ENCODE data around the gene GSTM5. TPM values are rescaled to one million over a fixed set of nuclear protein-coding genes. Genes with fewer than 3 reads are reported as not detected.
"Not testable (repeated sequence)": the region's sequence is repeated elsewhere in the genome, so short reads cannot be mapped to it uniquely, and the experiment has no call there.

The GSTM5 gene
- total RNA-seq (2016; rRNA removed; fragmentation: Illumina TruSeq; extraction: Trizol) (not detected in 2 replicates), polyA plus RNA-seq (2011; rRNA removed) (not detected in 2 replicates), polyA minus RNA-seq (2011; rRNA and poly(A)+ RNA removed; ENCODE audit: low replicate concordance) (0.06 and 0.56 TPM in 2 replicates), Bru-seq, nascent RNA (not detected), BruChase-seq, experiment 1, labeled RNA remaining after a 6-hour chase (not detected), BruChase-seq, experiment 2, labeled RNA remaining after a 2-hour chase (not detected)
- total RNA-seq (2016; cell fraction: cytosol; rRNA removed; fragmentation: Illumina TruSeq; extraction: Trizol; ENCODE audit: low read depth), result not detected in 2 replicates
- not detected in 2 replicates for total RNA-seq (2016; cell fraction: insoluble cytoplasmic fraction; rRNA removed; fragmentation: Illumina TruSeq; extraction: Trizol)
- not detected in 2 replicates for total RNA-seq (2016; cell fraction: membrane; rRNA removed; fragmentation: Illumina TruSeq; extraction: Trizol)
- not detected in 2 replicates for total RNA-seq (2016; cell fraction: nucleus; rRNA removed; fragmentation: Illumina TruSeq; extraction: Trizol)
- polyA plus RNA-seq (2011; cell fraction: cytosol; rRNA removed), result not detected in 2 replicates
- 0.23 TPM in 1 of 2 replicates, not detected in the other for polyA plus RNA-seq (2011; cell fraction: nucleus; rRNA removed)
- not detected in 2 replicates for polyA plus RNA-seq (2012)
- not detected in 2 replicates for polyA plus RNA-seq (2016; cell fraction: cytosol; fragmentation: Illumina TruSeq; extraction: Trizol; ENCODE audit: low read depth)
- polyA plus RNA-seq (2016; cell fraction: insoluble cytoplasmic fraction; fragmentation: Illumina TruSeq; extraction: Trizol; ENCODE audit: low read depth), result not detected in 2 replicates
- polyA plus RNA-seq (2016; cell fraction: membrane; fragmentation: Illumina TruSeq; extraction: Trizol; ENCODE audit: low read depth), result not detected in 2 replicates
- not detected in 2 replicates for polyA plus RNA-seq (2016; cell fraction: nucleus; fragmentation: Illumina TruSeq; extraction: Trizol; ENCODE audit: insufficient read depth, low read depth)
- polyA minus RNA-seq (2011; cell fraction: cytosol; rRNA and poly(A)+ RNA removed), result not detected in 2 replicates
- 0.13 TPM in 1 of 2 replicates, not detected in the other for polyA minus RNA-seq (2011; cell fraction: nucleus; rRNA and poly(A)+ RNA removed)
- long read RNA-seq, experiment 1, result 0 reads
- long read RNA-seq, experiment 2, result 0 reads

DNA sequence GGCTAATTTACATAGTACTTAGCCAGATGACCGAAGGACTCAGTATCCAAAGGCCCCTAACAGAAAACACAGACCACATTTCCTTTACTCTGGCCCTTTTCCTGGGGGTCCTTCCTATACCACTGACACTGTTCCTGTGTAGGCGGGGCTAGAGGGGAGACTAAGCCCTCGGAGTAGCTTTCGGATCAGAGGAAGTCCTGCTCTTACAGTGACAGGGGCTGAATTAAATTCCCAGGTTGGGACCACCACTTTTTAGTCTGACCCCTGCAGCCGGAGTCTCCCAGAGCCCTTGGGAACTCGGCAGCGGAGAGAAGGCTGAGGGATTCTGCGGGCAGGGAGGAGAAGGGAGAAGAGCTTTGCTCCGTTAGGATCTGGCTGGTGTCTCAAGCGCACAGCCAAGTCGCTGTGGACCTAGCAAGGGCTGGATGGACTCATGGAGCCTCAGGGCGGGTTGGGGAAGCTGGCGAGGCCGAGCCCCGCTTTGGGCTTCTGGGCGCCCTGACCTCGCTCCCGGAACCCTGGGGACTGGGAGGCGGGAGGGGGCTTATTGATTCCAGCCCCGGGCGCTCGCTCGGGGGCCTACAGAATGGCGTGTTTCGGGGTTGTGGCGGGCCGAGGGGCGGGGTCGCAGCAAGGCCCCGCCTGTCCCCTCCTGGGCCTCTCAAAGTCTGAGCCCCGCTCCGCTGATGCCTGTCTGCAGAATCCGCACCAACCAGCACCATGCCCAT is at the start of gene GSTM5:
Gene GSTM5 (plus strand): TSS at position 659 of the 728 bp plus-strand sequence. CDS start 62 bp downstream, at position 721.
- H3K27ac ChIP-seq (ENCODE audit: extremely low read length, insufficient read depth, low read length); H3K79me2 ChIP-seq (ENCODE audit: insufficient read depth, low read length); BruUV-seq (replicated peaks); H4K20me1 ChIP-seq (ENCODE audit: insufficient read depth, low read length); FAIRE-seq; POLR2A ChIA-PET; H3K4me1 ChIP-seq (ENCODE audit: insufficient read depth, low read length); H2AFZ ChIP-seq (ENCODE audit: low read length); ATAC-seq; CTCF ChIA-PET (ENCODE audit: low intra/inter-chr PET ratio, low total read pairs); H3K9me3 ChIP-seq (ENCODE audit: low read length); H3K4me2 ChIP-seq (ENCODE audit: low read depth, low read length); H3K36me3 ChIP-seq (replicated peaks in 1 of 2; ENCODE audit: control insufficient read depth in 1 of 2, insufficient read depth in 2 of 2, low read length in 2 of 2); H3K4me3 ChIP-seq (replicated peaks in 1 of 3; ENCODE audit: insufficient read depth in 1 of 3, low read depth in 2 of 3, low read length in 3 of 3); H3K9ac ChIP-seq (ENCODE audit: insufficient read depth, low read depth, low read length); DNase-seq (ENCODE audit: low spot score): not testable (repeated sequence)
- peaks cover 4 to 25% of the 10 kb centered on the region in 2 experiments; a peak in 3 of 5 replicates for H3K27me3 ChIP-seq (ENCODE audit: control insufficient read depth in 1 of 2, insufficient read depth in 2 of 2, low read length in 2 of 2)
- intact Hi-C loops (cut with micrococcal nuclease; ENCODE audit: unreplicated experiment) (loop anchor here (10.0 kb wide), 1 partner anchor 273 kb away; the partner anchor contains the start of gene AHCYL1), in situ Hi-C loops (cut with HindIII; ENCODE audit: extremely low pct_ligation_motif_present, low pct_unique_long_range_greater_than_20kb) (loop anchor here (10.0 kb wide), 2 partner anchors 47 to 167 kb away; partner anchors contain the start of genes GNAI3 and GSTM2)
- 60% methylated on average over 8 of the region's 33 CpGs for WGBS (ENCODE audit: low lambda C conversion rate)

DNA sequence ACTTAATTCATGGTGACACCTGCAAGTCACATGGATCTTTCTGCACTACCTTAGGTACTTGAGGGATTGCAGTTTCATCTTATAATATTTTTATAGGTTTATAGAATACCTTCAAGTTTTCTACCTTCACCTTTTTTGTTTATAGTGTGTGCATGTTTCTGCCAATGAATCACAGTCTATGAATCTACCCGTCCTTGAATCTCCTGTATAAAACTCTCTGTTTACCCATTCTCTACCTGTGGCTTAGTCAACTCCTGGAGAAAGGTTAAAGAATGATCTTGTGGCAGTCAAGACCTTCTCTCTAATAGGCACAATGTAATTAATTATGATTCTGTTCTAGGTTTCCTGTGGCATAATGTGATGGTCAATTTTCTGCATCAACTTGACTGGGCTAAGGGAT is 47.4 kb upstream of the GSTM5 start:
- POLR2A ChIA-PET, result no interaction called here
- Histone ChIP-seq H3K4me3 (replicated peaks in 1 of 3; ENCODE audit: insufficient read depth in 1 of 3, low read depth in 2 of 3, low read length in 3 of 3) (no peak overlapping the region), H3K4me1 (ENCODE audit: insufficient read depth, low read length) (peaks cover 20% of the 10 kb centered on the region), H3K9me3 (ENCODE audit: low read length) (no peaks in the 10 kb centered on the region), H3K27me3 (ENCODE audit: control insufficient read depth in 1 of 2, insufficient read depth in 2 of 2, low read length in 2 of 2) (no peaks in the 10 kb centered on the region), H3K27ac (ENCODE audit: extremely low read length, insufficient read depth, low read length) (no peak overlapping the region), H3K4me2 (ENCODE audit: low read depth, low read length) (no peak overlapping the region), H3K79me2 (ENCODE audit: insufficient read depth, low read length) (no peaks in the 10 kb centered on the region), H3K36me3 (replicated peaks in 1 of 2; ENCODE audit: control insufficient read depth in 1 of 2, insufficient read depth in 2 of 2, low read length in 2 of 2) (no peaks in the 10 kb centered on the region; a peak in 2 of 5 replicates), H4K20me1 (ENCODE audit: insufficient read depth, low read length) (no peaks in the 10 kb centered on the region), H2AFZ (ENCODE audit: low read length) (no peak overlapping the region), H3K9ac (ENCODE audit: insufficient read depth, low read depth, low read length) (no peak overlapping the region)
- FAIRE-seq (no peak), ATAC-seq (no peak), DNase-seq (ENCODE audit: low spot score) (no peak)
- TF ChIP-seq, protein P1, sequence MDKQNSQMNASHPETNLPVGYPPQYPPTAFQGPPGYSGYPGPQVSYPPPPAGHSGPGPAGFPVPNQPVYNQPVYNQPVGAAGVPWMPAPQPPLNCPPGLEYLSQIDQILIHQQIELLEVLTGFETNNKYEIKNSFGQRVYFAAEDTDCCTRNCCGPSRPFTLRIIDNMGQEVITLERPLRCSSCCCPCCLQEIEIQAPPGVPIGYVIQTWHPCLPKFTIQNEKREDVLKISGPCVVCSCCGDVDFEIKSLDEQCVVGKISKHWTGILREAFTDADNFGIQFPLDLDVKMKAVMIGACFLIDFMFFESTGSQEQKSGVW (CRISPR knock-in tag; IDR thresholded peaks at IDR 0.05; ENCODE audit: borderline replicate concordance), result no peak
- TF ChIP-seq, protein P2, sequence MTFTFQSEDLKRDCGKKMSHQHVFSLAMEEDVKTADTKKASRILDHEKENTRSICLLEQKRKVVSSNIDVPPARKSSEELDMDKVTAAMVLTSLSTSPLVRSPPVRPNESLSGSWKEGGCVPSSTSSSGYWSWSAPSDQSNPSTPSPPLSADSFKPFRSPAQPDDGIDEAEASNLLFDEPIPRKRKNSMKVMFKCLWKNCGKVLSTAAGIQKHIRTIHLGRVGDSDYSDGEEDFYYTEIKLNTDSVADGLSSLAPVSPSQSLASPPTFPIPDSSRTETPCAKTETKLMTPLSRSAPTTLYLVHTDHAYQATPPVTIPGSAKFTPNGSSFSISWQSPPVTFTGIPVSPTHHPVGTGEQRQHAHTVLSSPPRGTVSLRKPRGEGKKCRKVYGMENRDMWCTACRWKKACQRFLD (CRISPR knock-in tag; IDR thresholded peaks at IDR 0.05; ENCODE audit: borderline replicate concordance), result no peak
- TF ChIP-seq YEATS2 (CRISPR knock-in tag; IDR thresholded peaks at IDR 0.05; ENCODE audit: borderline replicate concordance) (no peak), SP4 (CRISPR knock-in tag; IDR thresholded peaks at IDR 0.05) (no peak)
- TF ChIP-seq, protein P3, sequence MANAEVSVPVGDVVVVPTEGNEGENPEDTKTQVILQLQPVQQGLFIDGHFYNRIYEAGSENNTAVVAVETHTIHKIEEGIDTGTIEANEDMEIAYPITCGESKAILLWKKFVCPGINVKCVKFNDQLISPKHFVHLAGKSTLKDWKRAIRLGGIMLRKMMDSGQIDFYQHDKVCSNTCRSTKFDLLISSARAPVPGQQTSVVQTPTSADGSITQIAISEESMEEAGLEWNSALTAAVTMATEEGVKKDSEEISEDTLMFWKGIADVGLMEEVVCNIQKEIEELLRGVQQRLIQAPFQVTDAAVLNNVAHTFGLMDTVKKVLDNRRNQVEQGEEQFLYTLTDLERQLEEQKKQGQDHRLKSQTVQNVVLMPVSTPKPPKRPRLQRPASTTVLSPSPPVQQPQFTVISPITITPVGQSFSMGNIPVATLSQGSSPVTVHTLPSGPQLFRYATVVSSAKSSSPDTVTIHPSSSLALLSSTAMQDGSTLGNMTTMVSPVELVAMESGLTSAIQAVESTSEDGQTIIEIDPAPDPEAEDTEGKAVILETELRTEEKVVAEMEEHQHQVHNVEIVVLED (CRISPR knock-in tag; IDR thresholded peaks at IDR 0.05; ENCODE audit: borderline replicate concordance), result no peak
- BruUV-seq (replicated peaks), result no TSS peak
- in situ Hi-C loops (cut with HindIII; ENCODE audit: extremely low pct_ligation_motif_present, low pct_unique_long_range_greater_than_20kb) (loop anchor here (10.0 kb wide), 1 partner anchor 50 kb away; the partner anchor contains the start of gene GSTM5), intact Hi-C loops (cut with micrococcal nuclease; ENCODE audit: unreplicated experiment) (no loop called here)
- CTCF ChIA-PET (ENCODE audit: low intra/inter-chr PET ratio, low total read pairs), result no interaction called here
- 38% methylated on average over 1 of the region's 1 CpG for WGBS (ENCODE audit: low lambda C conversion rate)

Data from HepG2 (cell line).